GM12872 (cell line): ENCODE data around the gene RPTOR.

Experiments used
- TF ChIP-seq, protein P1 (sequence below): IDR thresholded peaks from 3 replicates; pipeline ENCODE4 v1.5.1; 2011; ENCODE audit warnings: low read depth, mild to moderate bottlenecking, low read length, moderate library complexity; ENCODE audit not compliant: insufficient read depth

Gene RPTOR

DNA sequence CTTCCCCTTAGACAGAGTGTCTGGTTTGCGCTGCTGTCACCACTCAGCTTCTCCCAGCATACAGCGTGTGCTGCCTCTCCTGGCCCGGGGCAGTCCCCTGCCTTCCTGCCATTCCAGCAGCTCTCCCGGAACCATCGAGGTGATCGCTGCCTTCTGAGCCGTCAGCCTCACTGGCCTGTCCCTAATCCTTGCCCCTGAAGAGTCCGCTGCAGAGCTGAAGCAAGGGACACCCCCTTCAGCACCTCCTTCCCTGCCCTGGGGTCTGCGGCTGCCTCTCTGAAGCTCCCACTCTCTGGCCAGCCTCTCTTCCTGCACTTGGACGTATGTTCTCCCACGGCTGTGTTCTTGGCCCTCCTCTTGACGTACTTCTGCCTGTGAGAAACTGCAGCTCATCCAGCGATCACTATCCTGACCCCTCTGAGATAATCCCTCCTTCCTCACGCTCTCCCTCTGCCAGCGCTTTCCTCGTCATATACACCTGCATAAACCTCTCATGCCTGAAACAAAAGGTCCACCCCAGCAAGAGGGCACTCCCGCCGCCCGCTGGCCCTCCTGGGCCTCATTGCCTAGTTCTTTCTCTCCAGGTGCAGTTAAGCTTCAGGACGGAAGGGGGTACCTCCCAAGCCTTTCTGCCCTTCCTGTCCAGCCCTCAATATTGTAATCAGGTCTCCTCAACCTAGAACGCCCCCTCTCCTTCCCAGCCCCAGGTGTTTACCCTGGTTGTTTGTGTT, 226.4 kb downstream of the RPTOR start:
- TF ChIP-seq, protein P1, sequence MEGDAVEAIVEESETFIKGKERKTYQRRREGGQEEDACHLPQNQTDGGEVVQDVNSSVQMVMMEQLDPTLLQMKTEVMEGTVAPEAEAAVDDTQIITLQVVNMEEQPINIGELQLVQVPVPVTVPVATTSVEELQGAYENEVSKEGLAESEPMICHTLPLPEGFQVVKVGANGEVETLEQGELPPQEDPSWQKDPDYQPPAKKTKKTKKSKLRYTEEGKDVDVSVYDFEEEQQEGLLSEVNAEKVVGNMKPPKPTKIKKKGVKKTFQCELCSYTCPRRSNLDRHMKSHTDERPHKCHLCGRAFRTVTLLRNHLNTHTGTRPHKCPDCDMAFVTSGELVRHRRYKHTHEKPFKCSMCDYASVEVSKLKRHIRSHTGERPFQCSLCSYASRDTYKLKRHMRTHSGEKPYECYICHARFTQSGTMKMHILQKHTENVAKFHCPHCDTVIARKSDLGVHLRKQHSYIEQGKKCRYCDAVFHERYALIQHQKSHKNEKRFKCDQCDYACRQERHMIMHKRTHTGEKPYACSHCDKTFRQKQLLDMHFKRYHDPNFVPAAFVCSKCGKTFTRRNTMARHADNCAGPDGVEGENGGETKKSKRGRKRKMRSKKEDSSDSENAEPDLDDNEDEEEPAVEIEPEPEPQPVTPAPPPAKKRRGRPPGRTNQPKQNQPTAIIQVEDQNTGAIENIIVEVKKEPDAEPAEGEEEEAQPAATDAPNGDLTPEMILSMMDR: no peak

- TF ChIP-seq, protein P1: no peak
Observed at GRCh38 chr17:80771612-80772005, 227.0 kb downstream of the RPTOR start.

DNA sequence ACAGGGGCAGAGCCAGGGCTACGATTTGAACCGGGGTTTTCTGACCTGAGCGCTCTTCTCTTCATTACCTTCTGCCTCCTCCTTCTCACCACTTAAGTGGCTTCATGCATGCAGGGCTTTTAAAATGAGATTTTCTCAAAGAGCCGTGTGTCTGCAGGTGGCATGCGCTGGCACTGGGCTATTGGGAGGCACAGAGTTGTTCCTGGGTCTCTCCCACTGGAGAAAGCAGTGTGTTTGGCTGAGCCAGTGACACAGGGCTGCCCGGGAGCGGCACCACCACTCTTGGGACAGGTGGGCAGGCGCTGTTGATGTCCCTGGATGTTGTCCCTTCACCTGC, 228.2 kb downstream of the RPTOR start:
- TF ChIP-seq, protein P1: no peak

- TF ChIP-seq, protein P1: no peak
Observed at GRCh38 chr17:80773243-80773991, 228.8 kb downstream of the RPTOR start.

DNA sequence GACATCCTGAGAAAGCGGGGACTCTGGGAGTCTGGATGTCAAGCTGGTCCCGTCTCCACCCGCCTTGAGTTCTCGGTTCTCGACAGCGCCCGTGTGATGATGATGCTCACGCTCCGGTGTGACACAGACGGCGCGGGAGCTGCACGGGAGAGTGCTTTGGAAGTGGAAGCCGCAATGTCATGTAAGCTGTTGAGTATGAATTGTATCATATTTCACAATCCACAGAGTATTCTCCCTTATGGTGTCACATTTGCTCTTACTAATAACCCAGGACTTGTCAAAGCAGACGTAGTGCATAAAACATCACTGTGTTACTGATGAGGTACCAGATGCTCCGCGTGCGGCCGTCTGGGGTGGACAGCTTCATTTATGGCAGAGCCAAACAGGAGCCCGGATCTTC, 229.5 kb downstream of the RPTOR start:
- TF ChIP-seq, protein P1: no peak

GRCh38 chr17:80774643-80775281, 230.1 kb downstream of the RPTOR start:
- TF ChIP-seq, protein P1: no peak

- TF ChIP-seq, protein P1: no peak
Observed at GRCh38 chr17:80775863-80776262, 231.2 kb downstream of the RPTOR start.
